22Rv1 (cell line): ENCODE data around the gene EIF4A2.

Source experiments
- ZFX ChIP-seq: fragments of 450-650 bp; IDR thresholded peaks from 2 replicates; pipeline ENCODE4 v1.6.1; 2017; ENCODE audit warnings: antibody characterized with exemption, borderline replicate concordance
- TF ChIP-seq, protein P1 (sequence below): fragments of 450-650 bp; IDR thresholded peaks from 2 replicates; pipeline ENCODE4 v1.5.1; 2017; ENCODE audit warnings: mild to moderate bottlenecking

- TF ChIP-seq, protein P1, sequence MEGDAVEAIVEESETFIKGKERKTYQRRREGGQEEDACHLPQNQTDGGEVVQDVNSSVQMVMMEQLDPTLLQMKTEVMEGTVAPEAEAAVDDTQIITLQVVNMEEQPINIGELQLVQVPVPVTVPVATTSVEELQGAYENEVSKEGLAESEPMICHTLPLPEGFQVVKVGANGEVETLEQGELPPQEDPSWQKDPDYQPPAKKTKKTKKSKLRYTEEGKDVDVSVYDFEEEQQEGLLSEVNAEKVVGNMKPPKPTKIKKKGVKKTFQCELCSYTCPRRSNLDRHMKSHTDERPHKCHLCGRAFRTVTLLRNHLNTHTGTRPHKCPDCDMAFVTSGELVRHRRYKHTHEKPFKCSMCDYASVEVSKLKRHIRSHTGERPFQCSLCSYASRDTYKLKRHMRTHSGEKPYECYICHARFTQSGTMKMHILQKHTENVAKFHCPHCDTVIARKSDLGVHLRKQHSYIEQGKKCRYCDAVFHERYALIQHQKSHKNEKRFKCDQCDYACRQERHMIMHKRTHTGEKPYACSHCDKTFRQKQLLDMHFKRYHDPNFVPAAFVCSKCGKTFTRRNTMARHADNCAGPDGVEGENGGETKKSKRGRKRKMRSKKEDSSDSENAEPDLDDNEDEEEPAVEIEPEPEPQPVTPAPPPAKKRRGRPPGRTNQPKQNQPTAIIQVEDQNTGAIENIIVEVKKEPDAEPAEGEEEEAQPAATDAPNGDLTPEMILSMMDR: no peak
- TF ChIP-seq ZFX: no peak
Measured at GRCh38 chr3:186831798-186832197, 48.4 kb downstream of the EIF4A2 start.
